HepG2 (cell line): ENCODE data around the gene ATG9A. TPM values are rescaled to one million over a fixed set of nuclear protein-coding genes. Genes with fewer than 3 reads are reported as not detected.

Experiments used
- ARHGAP35 ChIP-seq: sonication (generic); formaldehyde crosslinking; IDR thresholded peaks from 2 replicates; pipeline ENCODE4 v1.9.0; 2022; ENCODE audit warnings: mild to moderate bottlenecking, inconsistent platforms, moderate library complexity, missing genetic modification reagents, borderline replicate concordance
- BCL6 ChIP-seq: IDR thresholded peaks from 2 replicates; pipeline ENCODE4 v1.6.1; 2016; ENCODE audit warnings: missing genetic modification reagents, missing compliant biosample characterization
- NFE2 ChIP-seq: sonication (generic); formaldehyde crosslinking; IDR thresholded peaks from 2 replicates; pipeline ENCODE4 v1.4.0; 2020; ENCODE audit warnings: missing genetic modification reagents
- NR2F6 ChIP-seq, 2 experiments: IDR thresholded peaks; 2 replicates each; pipeline ENCODE4 v1.6.1; 2016; ENCODE audit warnings: antibody characterized with exemption in 1 of 2, mild to moderate bottlenecking in 1 of 2
- RFX5 ChIP-seq: IDR thresholded peaks from 2 replicates; pipeline ENCODE4 v1.6.1; 2011; ENCODE audit warnings: low read depth, low read length, improper control_type of control experiment
- SOX13 ChIP-seq, 3 experiments: fragments of 450-650 bp in 1 of 3; sonication (generic) in 1 of 3; formaldehyde crosslinking in 1 of 3; IDR thresholded peaks in 2 of 3; conservative IDR thresholded peaks in 1 of 3; 2 replicates each; pipeline versions ENCODE4 v1.5.0 to v1.6.1; 2016 to 2020; ENCODE audit warnings: antibody characterized with exemption in 1 of 3, mild to moderate bottlenecking in 1 of 3, missing compliant biosample characterization in 1 of 3, missing genetic modification reagents in 1 of 3, moderate library complexity in 1 of 3
- SRY ChIP-seq: sonication (generic); formaldehyde crosslinking; IDR thresholded peaks from 2 replicates; pipeline ENCODE4 v1.8.0; 2022; ENCODE audit warnings: mild to moderate bottlenecking, missing genetic modification reagents
- ZNF446 ChIP-seq: sonication (generic); formaldehyde crosslinking; IDR thresholded peaks from 2 replicates; pipeline ENCODE4 v1.5.0; 2020; ENCODE audit warnings: mild to moderate bottlenecking, missing genetic modification reagents
- ZNF878 ChIP-seq: sonication (generic); formaldehyde crosslinking; IDR thresholded peaks from 2 replicates; pipeline ENCODE4 v1.8.1; 2023; ENCODE audit warnings: mild to moderate bottlenecking, missing genetic modification reagents, moderate library complexity
- polyA plus RNA-seq, 8 experiments: library from polyadenylated mRNA; depleted of rRNA in 3 of 8; stranded (reverse) in 7 of 8; unstranded in 1 of 8; fragments of >200 nt; fragmentation: Illumina TruSeq in 4 of 8; extraction: Trizol in 4 of 8; gene quantifications; 2 replicates each; pipeline versions ENCODE4 v1.2.1 to v1.2.3, GENCODE V29; 2011 to 2016; ENCODE audit warnings: low read depth in 4 of 8, missing spikeins in 1 of 8, mixed read lengths in 1 of 8; ENCODE audit not compliant: insufficient read depth in 1 of 8
- total RNA-seq, 5 experiments: library from RNA; depleted of rRNA; stranded (reverse); fragments of >200 nt; fragmentation: Illumina TruSeq; extraction: Trizol; gene quantifications; 2 replicates each; pipeline ENCODE4 v1.2.3, GENCODE V29; 2016; ENCODE audit warnings: low read depth in 1 of 5
- TF ChIP-seq, protein P1 (sequence below): sonication (generic); formaldehyde crosslinking; IDR thresholded peaks from 2 replicates; pipeline ENCODE4 v1.4.0; 2020; ENCODE audit warnings: mild to moderate bottlenecking, missing genetic modification reagents
- TF ChIP-seq, protein P2 (sequence below): IDR thresholded peaks from 2 replicates; pipeline ENCODE4 v1.6.1; 2016; ENCODE audit warnings: low read depth, borderline replicate concordance
- TF ChIP-seq, protein P3 (sequence below): fragments of 450-650 bp; IDR thresholded peaks from 2 replicates; pipeline ENCODE4 v1.6.1; 2017; ENCODE audit warnings: mild to moderate bottlenecking
- TF ChIP-seq, protein P4 (sequence below): sonication (generic); formaldehyde crosslinking; IDR thresholded peaks from 2 replicates; pipeline ENCODE4 v1.5.1; 2020; ENCODE audit warnings: mild to moderate bottlenecking, missing genetic modification reagents
- TF ChIP-seq, protein P5 (sequence below): IDR thresholded peaks from 2 replicates; pipeline ENCODE4 v1.4.0; 2020; ENCODE audit warnings: mild to moderate bottlenecking, missing genetic modification reagents

Gene ATG9A
- total and polyA plus RNA-seq, 2 of the 13 experiments (the other 11 are each of a cell fraction or from before 2014, with no cell fraction given) = 35.0 to 131 TPM

DNA sequence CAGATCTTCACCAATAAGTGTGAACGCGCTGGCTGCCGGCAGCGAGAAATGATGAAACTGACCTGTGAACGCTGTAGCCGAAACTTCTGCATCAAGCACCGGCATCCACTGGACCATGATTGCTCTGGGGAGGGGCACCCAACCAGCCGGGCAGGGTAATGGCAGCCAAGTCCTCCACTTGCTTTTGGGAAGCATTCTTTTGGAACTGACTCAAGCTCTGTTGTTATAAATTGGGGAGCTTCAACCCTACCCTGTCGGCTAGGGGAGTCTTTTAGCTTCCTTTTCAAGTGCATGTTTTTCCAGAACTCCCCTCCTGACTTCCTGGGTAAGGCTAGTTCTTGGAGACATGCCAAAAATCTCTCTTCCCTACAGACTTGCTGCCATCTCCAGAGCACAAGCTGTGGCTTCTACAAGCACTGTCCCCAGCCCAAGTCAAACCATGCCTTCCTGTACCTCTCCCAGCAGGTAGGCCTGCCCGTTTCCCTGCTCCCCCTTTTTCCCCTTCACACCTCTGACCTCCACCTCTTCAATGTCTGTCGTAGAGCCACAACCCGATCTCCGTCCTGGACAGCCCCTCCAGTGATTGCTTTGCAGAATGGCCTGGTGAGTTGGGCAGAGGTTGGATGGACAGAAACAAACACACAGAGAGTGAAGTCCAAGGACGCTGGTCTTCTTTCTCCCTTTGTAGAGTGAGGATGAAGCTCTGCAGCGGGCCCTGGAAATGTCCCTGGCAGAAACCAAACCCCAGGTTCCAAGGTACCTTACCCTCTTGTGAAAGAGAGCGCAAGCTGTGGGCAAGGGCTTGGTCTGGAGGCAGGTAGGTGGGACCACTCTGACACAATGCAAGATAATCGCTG is 21.3 kb downstream of the ATG9A start (continued):
- TF ChIP-seq, protein P1, sequence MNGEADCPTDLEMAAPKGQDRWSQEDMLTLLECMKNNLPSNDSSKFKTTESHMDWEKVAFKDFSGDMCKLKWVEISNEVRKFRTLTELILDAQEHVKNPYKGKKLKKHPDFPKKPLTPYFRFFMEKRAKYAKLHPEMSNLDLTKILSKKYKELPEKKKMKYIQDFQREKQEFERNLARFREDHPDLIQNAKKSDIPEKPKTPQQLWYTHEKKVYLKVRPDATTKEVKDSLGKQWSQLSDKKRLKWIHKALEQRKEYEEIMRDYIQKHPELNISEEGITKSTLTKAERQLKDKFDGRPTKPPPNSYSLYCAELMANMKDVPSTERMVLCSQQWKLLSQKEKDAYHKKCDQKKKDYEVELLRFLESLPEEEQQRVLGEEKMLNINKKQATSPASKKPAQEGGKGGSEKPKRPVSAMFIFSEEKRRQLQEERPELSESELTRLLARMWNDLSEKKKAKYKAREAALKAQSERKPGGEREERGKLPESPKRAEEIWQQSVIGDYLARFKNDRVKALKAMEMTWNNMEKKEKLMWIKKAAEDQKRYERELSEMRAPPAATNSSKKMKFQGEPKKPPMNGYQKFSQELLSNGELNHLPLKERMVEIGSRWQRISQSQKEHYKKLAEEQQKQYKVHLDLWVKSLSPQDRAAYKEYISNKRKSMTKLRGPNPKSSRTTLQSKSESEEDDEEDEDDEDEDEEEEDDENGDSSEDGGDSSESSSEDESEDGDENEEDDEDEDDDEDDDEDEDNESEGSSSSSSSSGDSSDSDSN (CRISPR knock-in tag) = peak; percentile 80
- TF ChIP-seq BCL6 (CRISPR knock-in tag) (peak; percentile 46; the same call in 1 of the 2 replicates), RFX5 (no peak), ARHGAP35 (CRISPR knock-in tag) (no peak), ZNF878 (CRISPR knock-in tag) (no peak; the same call in 1 of the 2 replicates), ZNF446 (no peak), NR2F6 (IDR thresholded peaks at IDR 0.05) (peak; percentile 76), NR2F6 (CRISPR knock-in tag; IDR thresholded peaks at IDR 0.05) (peak; percentile 86; the same call in 1 of the 2 replicates), SRY (CRISPR knock-in tag) (no peak), SOX13 (IDR thresholded peaks at IDR 0.05) (0 out of 2 replicates have a peak, but pooled peaks have one; percentile 3), SOX13 (CRISPR knock-in tag; conservative IDR thresholded peaks at IDR 0.05 in 1 of 2, IDR thresholded peaks at IDR 0.05 in 1 of 2) (peak in 1 of 2 experiments; percentile 77; a peak in 2 of 4 replicates), NFE2 (no peak)
- TF ChIP-seq, protein P2, sequence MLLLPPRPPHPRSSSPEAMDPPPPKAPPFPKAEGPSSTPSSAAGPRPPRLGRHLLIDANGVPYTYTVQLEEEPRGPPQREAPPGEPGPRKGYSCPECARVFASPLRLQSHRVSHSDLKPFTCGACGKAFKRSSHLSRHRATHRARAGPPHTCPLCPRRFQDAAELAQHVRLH (CRISPR knock-in tag) = peak; percentile 61; the same call in 1 of the 2 replicates
- TF ChIP-seq, protein P3, sequence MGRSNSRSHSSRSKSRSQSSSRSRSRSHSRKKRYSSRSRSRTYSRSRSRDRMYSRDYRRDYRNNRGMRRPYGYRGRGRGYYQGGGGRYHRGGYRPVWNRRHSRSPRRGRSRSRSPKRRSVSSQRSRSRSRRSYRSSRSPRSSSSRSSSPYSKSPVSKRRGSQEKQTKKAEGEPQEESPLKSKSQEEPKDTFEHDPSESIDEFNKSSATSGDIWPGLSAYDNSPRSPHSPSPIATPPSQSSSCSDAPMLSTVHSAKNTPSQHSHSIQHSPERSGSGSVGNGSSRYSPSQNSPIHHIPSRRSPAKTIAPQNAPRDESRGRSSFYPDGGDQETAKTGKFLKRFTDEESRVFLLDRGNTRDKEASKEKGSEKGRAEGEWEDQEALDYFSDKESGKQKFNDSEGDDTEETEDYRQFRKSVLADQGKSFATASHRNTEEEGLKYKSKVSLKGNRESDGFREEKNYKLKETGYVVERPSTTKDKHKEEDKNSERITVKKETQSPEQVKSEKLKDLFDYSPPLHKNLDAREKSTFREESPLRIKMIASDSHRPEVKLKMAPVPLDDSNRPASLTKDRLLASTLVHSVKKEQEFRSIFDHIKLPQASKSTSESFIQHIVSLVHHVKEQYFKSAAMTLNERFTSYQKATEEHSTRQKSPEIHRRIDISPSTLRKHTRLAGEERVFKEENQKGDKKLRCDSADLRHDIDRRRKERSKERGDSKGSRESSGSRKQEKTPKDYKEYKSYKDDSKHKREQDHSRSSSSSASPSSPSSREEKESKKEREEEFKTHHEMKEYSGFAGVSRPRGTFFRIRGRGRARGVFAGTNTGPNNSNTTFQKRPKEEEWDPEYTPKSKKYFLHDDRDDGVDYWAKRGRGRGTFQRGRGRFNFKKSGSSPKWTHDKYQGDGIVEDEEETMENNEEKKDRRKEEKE = no peak
- TF ChIP-seq, protein P4, sequence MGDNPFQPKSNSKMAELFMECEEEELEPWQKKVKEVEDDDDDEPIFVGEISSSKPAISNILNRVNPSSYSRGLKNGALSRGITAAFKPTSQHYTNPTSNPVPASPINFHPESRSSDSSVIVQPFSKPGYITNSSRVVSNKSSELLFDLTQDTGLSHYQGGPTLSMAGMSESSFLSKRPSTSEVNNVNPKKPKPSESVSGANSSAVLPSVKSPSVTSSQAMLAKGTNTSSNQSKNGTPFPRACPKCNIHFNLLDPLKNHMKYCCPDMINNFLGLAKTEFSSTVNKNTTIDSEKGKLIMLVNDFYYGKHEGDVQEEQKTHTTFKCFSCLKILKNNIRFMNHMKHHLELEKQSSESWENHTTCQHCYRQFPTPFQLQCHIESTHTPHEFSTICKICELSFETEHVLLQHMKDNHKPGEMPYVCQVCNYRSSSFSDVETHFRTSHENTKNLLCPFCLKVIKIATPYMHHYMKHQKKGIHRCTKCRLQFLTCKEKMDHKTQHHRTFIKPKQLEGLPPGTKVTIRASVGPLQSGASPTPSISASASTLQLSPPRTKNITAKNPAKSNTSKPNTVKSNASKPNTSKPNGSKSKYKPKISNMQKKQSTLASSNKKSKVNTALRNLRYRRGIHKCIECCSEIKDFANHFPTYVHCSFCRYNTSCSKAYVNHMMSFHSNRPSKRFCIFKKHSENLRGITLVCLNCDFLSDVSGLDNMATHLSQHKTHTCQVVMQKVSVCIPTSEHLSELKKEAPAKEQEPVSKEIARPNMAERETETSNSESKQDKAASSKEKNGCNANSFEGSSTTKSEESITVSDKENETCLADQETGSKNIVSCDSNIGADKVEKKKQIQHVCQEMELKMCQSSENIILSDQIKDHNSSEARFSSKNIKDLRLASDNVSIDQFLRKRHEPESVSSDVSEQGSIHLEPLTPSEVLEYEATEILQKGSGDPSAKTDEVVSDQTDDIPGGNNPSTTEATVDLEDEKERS (CRISPR knock-in tag) = 0 out of 2 replicates have a peak, but pooled peaks have one; percentile 19
- TF ChIP-seq, protein P5, sequence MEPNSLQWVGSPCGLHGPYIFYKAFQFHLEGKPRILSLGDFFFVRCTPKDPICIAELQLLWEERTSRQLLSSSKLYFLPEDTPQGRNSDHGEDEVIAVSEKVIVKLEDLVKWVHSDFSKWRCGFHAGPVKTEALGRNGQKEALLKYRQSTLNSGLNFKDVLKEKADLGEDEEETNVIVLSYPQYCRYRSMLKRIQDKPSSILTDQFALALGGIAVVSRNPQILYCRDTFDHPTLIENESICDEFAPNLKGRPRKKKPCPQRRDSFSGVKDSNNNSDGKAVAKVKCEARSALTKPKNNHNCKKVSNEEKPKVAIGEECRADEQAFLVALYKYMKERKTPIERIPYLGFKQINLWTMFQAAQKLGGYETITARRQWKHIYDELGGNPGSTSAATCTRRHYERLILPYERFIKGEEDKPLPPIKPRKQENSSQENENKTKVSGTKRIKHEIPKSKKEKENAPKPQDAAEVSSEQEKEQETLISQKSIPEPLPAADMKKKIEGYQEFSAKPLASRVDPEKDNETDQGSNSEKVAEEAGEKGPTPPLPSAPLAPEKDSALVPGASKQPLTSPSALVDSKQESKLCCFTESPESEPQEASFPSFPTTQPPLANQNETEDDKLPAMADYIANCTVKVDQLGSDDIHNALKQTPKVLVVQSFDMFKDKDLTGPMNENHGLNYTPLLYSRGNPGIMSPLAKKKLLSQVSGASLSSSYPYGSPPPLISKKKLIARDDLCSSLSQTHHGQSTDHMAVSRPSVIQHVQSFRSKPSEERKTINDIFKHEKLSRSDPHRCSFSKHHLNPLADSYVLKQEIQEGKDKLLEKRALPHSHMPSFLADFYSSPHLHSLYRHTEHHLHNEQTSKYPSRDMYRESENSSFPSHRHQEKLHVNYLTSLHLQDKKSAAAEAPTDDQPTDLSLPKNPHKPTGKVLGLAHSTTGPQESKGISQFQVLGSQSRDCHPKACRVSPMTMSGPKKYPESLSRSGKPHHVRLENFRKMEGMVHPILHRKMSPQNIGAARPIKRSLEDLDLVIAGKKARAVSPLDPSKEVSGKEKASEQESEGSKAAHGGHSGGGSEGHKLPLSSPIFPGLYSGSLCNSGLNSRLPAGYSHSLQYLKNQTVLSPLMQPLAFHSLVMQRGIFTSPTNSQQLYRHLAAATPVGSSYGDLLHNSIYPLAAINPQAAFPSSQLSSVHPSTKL (CRISPR knock-in tag) = peak; percentile 88
